ENCODE measurements around the gene WNT3A. TPM values are rescaled to one million over a fixed set of nuclear protein-coding genes. Genes with fewer than 3 reads are reported as not detected.

Gene WNT3A
- total RNA-seq, 4 donors from 2014 or later = 2.8 to 6.3 (median 3.8) TPM

DNA sequence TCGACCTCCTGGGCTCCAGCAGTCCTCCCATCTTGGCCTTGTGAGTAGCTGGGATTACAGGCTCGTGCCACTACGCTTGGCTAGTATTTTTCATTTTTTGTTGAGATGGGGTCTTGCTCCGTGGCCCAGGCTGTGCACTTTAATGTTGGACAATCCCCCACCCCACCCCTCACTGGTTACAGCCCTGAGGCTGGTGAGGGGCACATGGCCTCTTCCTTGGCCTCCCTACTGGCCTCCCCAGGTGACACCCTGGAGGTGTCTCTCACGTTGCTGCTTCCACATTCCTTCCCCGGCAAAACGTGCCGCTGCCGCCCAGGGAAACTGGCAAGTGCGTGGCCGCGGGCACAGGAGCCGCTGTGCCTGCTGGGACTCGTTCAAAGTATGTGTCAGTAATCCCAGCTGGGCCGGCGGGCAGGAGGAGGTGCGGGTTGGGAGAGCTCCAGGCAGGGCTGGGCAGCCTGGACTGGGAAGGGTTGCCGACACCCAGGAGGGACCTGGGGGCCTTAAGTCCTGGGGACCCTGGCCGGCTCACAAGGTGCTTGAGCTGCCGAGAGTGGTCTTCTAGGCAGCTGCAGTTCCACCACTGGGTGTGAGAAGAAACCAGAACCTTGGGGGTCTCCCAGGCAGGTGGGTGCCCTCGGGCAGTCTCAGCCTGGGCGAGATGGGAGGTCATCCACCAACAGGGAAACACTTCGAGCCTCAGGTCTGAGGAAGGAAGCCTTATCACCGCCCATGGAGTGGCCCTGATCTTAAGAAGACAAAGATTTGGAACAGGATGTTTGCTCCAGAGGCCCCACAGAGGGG lies 6.5 kb downstream of the WNT3A start:
- peak; percentile 81 to 83 for DNase-seq (ENCODE audit: low spot score in 2 of 2)
- no peak overlapping the region for H3K27ac ChIP-seq
- TF ChIP-seq POLR2AphosphoS5 (IDR thresholded peaks at IDR 0.05) = peak in 2 of 3 donors; percentile 38 to 75
- TF ChIP-seq, protein P1, sequence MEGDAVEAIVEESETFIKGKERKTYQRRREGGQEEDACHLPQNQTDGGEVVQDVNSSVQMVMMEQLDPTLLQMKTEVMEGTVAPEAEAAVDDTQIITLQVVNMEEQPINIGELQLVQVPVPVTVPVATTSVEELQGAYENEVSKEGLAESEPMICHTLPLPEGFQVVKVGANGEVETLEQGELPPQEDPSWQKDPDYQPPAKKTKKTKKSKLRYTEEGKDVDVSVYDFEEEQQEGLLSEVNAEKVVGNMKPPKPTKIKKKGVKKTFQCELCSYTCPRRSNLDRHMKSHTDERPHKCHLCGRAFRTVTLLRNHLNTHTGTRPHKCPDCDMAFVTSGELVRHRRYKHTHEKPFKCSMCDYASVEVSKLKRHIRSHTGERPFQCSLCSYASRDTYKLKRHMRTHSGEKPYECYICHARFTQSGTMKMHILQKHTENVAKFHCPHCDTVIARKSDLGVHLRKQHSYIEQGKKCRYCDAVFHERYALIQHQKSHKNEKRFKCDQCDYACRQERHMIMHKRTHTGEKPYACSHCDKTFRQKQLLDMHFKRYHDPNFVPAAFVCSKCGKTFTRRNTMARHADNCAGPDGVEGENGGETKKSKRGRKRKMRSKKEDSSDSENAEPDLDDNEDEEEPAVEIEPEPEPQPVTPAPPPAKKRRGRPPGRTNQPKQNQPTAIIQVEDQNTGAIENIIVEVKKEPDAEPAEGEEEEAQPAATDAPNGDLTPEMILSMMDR (IDR thresholded peaks at IDR 0.05) = no peak
- H3K27me3 ChIP-seq = peaks cover 35% of the 10 kb centered on the region
- WGBS = 57% methylated on average over 21 of the region's 24 CpGs
- no peak overlapping the region for H3K4me3 ChIP-seq
- no peaks in the 10 kb centered on the region for H3K9me3 ChIP-seq
- H3K36me3 ChIP-seq = no peaks in the 10 kb centered on the region
- peaks cover 28% of the 10 kb centered on the region for H3K4me1 ChIP-seq

DNA sequence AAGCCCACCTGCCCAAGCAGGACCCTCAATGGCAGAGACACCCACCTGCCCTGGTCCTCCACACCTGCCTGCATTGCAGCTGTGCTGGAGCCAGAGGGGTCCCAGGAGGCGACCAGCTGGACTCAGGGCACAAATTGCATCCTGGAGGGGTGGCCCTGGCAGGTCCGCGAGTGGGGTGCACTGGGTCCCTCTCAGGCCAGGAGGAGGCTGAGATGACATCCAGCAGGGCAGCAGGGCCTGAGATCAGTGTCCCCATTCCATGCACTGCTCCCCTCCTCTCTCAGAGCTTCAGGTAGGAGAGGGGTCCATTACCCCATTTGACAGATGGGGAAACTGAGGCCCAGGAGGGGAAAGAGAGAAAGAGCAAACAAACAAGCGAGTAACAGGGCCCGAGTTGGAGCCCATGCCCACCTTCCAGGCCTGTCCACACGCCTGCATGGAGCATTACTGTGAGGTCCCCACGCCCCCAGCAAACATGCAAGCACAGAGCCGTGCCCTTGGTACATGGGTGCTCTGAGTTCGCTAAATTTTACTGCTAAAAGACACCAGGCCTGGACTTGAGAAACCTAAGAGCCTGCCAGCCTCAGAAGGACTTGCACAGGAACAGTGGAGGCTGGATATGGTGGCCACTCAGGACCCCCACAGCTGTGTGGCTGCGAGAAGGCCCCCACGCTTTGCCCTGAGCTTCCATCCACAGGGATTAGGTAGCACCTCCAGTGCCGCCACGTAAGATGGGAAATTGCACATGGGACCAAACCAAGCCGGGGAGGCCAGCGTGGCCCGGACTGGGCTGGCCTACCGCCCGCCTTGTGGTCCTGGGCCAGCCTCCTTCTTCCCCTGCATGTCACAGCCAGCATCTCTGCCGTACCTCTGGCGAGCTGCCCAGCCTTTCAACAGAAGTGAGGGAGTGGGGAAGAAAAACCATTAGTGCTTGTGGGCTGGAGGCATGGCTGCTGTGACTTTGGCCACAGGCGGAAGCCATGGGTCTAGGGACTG lies 7.4 kb downstream of the WNT3A start:
- no peak for TF ChIP-seq POLR2A (IDR thresholded peaks at IDR 0.05)
- peak in 1 of 3 donors; percentile 27 for TF ChIP-seq POLR2AphosphoS5 (IDR thresholded peaks at IDR 0.05)
- Histone ChIP-seq H3K27me3 (peaks cover 26% of the 10 kb centered on the region), H3K36me3 (no peaks in the 10 kb centered on the region), H3K4me3 (no peak overlapping the region), H3K9me3 (no peaks in the 10 kb centered on the region), H3K4me1 (peaks cover 22% of the 10 kb centered on the region), H3K27ac (no peak overlapping the region)
- WGBS = 32% methylated on average over 15 of the region's 21 CpGs
- peak; percentile 56 to 71 for DNase-seq (ENCODE audit: low spot score in 2 of 2)

DNA sequence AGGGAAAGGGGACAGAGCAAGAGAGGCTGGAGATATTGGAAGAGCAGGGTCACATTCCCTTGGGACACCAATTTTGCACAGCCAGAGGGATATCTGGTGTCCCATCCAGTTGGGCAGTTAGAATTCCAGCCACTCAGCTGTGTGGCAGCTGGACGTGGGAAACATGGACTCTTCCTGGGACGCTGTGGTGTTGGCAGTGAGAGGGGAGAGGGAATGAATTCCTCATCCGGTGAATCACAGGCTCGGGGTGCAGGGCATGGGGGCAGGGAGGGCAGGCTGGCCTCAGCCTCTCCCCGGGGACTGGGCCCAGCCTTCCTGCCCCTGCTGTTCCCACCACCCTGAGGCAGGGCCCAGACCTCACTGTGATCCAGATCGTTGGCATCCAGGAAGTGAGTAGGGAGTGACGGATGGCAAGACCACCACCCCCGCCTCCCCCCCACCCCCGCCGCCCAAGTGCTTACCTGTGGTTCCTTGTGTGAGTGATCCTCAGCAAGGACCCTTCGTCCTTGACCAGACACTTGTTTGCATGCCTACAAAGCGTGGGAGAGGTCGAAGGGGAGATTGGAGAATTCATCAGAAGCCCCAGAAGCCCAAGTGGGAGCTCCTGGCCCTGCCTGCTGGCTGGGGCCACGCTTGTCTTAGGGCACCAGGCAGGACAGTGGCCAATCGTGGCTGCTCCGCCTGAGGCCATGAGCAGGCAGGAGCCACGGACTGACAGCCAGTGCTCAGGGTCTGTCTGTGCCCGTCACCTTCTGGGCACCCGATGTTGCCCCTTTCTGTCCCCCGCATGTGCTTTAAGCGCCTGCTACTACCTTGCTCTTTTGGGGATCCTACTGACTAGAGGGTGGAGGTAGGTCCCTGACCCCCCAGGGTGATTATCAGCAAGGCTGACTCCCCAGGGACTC lies 8.7 kb downstream of the WNT3A start:
- DNase-seq (ENCODE audit: low spot score in 2 of 2) = peak in 1 of 2 donors; percentile 62
- no peak for TF ChIP-seq EP300 (IDR thresholded peaks at IDR 0.05)
- no peak for TF ChIP-seq POLR2A (IDR thresholded peaks at IDR 0.05)
- TF ChIP-seq POLR2AphosphoS5 (IDR thresholded peaks at IDR 0.05) = no peak
- TF ChIP-seq, protein P1 (IDR thresholded peaks at IDR 0.05) = no peak
- H3K27ac ChIP-seq = no peak overlapping the region
- 81% methylated on average over 12 of the region's 21 CpGs for WGBS
- no peak overlapping the region for H3K4me3 ChIP-seq
- H3K9me3 ChIP-seq = no peaks in the 10 kb centered on the region
- peaks cover 17% of the 10 kb centered on the region for H3K4me1 ChIP-seq
- H3K27me3 ChIP-seq = peaks cover 14% of the 10 kb centered on the region
- no peaks in the 10 kb centered on the region for H3K36me3 ChIP-seq

DNA sequence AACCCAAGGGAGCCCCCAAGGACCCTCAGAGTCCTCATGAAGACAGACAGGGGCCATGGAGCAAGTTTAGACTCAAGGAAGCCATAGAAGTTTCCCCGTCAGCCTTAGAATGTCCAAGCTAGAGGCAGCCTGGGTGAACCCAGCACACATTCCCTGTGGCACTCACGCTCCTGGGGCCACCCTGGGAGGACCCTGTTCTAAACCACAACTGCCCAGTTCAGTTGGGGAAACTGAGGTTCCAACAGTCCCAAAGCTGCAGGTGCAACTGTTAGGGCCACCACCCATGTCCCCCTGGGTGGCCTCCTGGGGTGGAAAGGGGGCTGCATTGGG lies 9.3 kb downstream of the WNT3A start:
- no peak overlapping the region for H3K4me3 ChIP-seq
- H3K27ac ChIP-seq = no peak overlapping the region
- TF ChIP-seq, protein P1 (IDR thresholded peaks at IDR 0.05) = no peak
- TF ChIP-seq POLR2A (IDR thresholded peaks at IDR 0.05) (no peak), POLR2AphosphoS5 (IDR thresholded peaks at IDR 0.05) (no peak), EP300 (IDR thresholded peaks at IDR 0.05) (no peak)
- no peaks in the 10 kb centered on the region for H3K9me3 ChIP-seq
- peaks cover 14% of the 10 kb centered on the region for H3K27me3 ChIP-seq
- DNase-seq (ENCODE audit: low spot score in 2 of 2) = peak in 1 of 2 donors; percentile 29
- peaks cover 17% of the 10 kb centered on the region for H3K4me1 ChIP-seq
- 76% methylated on average over 2 of the region's 2 CpGs for whole genome bisulfite sequencing
- H3K36me3 ChIP-seq = no peaks in the 10 kb centered on the region

DNA sequence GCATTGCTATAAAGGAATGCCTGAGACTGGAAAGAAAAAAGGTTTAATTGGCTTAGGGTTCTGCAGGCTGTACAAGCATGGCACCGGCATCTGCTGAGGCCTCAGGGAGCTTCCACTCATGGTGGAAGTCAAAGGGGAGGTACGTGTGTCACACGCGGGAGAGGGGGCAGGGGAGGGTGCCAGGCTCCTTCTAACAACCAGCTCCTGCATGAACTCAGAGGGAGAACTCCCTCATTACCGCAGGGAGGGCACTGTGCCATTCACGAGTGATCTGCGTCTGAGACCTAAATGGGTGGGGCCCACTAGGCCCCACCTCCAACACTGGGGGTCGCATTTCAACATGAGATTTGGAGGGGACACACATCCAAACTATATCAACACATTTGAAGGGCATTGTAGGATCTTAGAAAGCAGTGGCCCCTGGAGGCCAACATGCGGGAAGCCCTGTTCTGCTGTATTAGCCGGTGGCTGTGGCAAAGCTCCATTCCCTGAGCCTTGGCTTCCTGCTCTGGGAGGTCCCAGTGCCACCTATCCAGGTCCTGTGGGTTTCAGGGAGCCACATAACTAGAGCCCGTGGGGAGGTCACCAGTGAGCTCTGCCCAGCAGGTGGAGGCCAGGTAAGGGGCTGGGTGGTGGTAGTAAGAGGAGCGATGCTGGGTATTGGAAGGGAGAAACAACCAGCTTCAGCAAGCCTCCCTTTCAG lies 10.0 kb downstream of the WNT3A start:
- no peaks in the 10 kb centered on the region for H3K9me3 ChIP-seq
- no peaks in the 10 kb centered on the region for H3K36me3 ChIP-seq
- H3K4me3 ChIP-seq = no peak overlapping the region
- peak in 1 of 2 donors; percentile 67 for DNase-seq (ENCODE audit: low spot score in 2 of 2)
- 71% methylated on average over 12 of the region's 12 CpGs for WGBS
- H3K27ac ChIP-seq = no peak overlapping the region
- TF ChIP-seq POLR2A (IDR thresholded peaks at IDR 0.05) (no peak), POLR2AphosphoS5 (IDR thresholded peaks at IDR 0.05) (no peak), EP300 (IDR thresholded peaks at IDR 0.05) (no peak)
- TF ChIP-seq, protein P1 (IDR thresholded peaks at IDR 0.05) = no peak
- H3K27me3 ChIP-seq = peaks cover 12% of the 10 kb centered on the region
- H3K4me1 ChIP-seq = peaks cover 17% of the 10 kb centered on the region
